GM21786 (cell line): ENCODE results near the gene KCTD15.

Experiments used
- ATAC-seq: cut with Tn5 transposase; IDR thresholded peaks from one replicate; pipeline ENCODE4 v1.9.1; 2021; ENCODE audit not compliant: unreplicated experiment

KCTD15 gene

GRCh38 chr19:33795370-33796163, 1.1 kb upstream of the KCTD15 start:
- no peak for ATAC-seq

GRCh38 chr19:33797802-33798671, 1.4 kb downstream of the KCTD15 start:
- ATAC-seq = no peak

- no peak for ATAC-seq
These were observed 2.0 kb downstream of the KCTD15 start for GRCh38 chr19:33798681-33799111.

GRCh38 chr19:33799476-33799875, 2.8 kb downstream of the KCTD15 start:
- ATAC-seq = no peak

GRCh38 chr19:33800012-33800680, 3.5 kb downstream of the KCTD15 start:
- no peak for ATAC-seq

- ATAC-seq = no peak
These were observed 4.7 kb downstream of the KCTD15 start for GRCh38 chr19:33801411-33801810.

GRCh38 chr19:33802001-33802400, 5.3 kb downstream of the KCTD15 start:
- ATAC-seq = no peak

GRCh38 chr19:33802801-33803200, 6.1 kb downstream of the KCTD15 start:
- no peak for ATAC-seq

GRCh38 chr19:33803383-33803782, 6.7 kb downstream of the KCTD15 start:
- no peak for ATAC-seq

- ATAC-seq = no peak
These were observed 7.5 kb downstream of the KCTD15 start for GRCh38 chr19:33804021-33804799.

- ATAC-seq = no peak
These were observed 8.6 kb downstream of the KCTD15 start for GRCh38 chr19:33805313-33805712.

- ATAC-seq = no peak
These were observed 9.3 kb downstream of the KCTD15 start for GRCh38 chr19:33805840-33806433.

GRCh38 chr19:33806434-33806881, 9.8 kb downstream of the KCTD15 start:
- no peak for ATAC-seq

GRCh38 chr19:33808399-33808798, 11.7 kb downstream of the KCTD15 start:
- no peak for ATAC-seq

- ATAC-seq = no peak
These were observed 13.3 kb downstream of the KCTD15 start for GRCh38 chr19:33809960-33810359.

GRCh38 chr19:33810821-33811220, 14.2 kb downstream of the KCTD15 start:
- ATAC-seq = no peak

GRCh38 chr19:33811246-33811645, 14.6 kb downstream of the KCTD15 start:
- ATAC-seq = no peak

GRCh38 chr19:33811736-33812387, 15.2 kb downstream of the KCTD15 start:
- ATAC-seq = no peak

GRCh38 chr19:33812388-33813330, 16.0 kb downstream of the KCTD15 start:
- no peak for ATAC-seq
